HL-60 (cell line): ENCODE measurements around the gene TNFAIP8L2.

Experiments used
- CTCF ChIP-seq: IDR thresholded peaks from one replicate; pipeline ENCODE4 v1.5.1; 2011; ENCODE audit warnings: low read length, control low read depth, inconsistent platforms; ENCODE audit not compliant: insufficient read depth
- GABPA ChIP-seq: IDR thresholded peaks from 2 replicates; pipeline ENCODE4 v1.6.1; 2012; ENCODE audit warnings: low read depth
- POLR2AphosphoS5 ChIP-seq: IDR thresholded peaks from 2 replicates; pipeline ENCODE4 v1.6.1; 2012; ENCODE audit warnings: low read depth

- TF ChIP-seq CTCF (peak; percentile 52), GABPA (no peak), POLR2AphosphoS5 (no peak)
Measured at GRCh38 chr1:151175863-151176262, 19.4 kb downstream of the TNFAIP8L2 start, which contains the start of gene TMOD4.
